ENCODE results near the gene PLD5. TPM values are rescaled to one million over a fixed set of nuclear protein-coding genes. Genes with fewer than 3 reads are reported as not detected.

The PLD5 gene
- 0.89 and 1.9 TPM in 2 replicates for total RNA-seq

- Histone ChIP-seq H3K4me3 (ENCODE audit: low read depth, low read length) (peak within 1 kb of the TSS; percentile 54), H3K36me3 (ENCODE audit: control insufficient read depth, insufficient read depth, low read length) (no peaks in the 10 kb centered on the region), H3K27me3 (ENCODE audit: control insufficient read depth, insufficient read depth, low read length) (peaks cover 20% of the 10 kb centered on the region)
- TF ChIP-seq CTCF (IDR thresholded peaks at IDR 0.05; ENCODE audit: insufficient read depth, low read length, poor library complexity, severe bottlenecking): no peak
- DNase-seq (ENCODE audit: low read depth): no peak
These were observed at the start of gene PLD5 for GRCh38 chr1:242524571-242525359. PLD5 (minus strand) TSS chr1:242524697.

- no peaks in the 10 kb centered on the region for H3K27me3 ChIP-seq (ENCODE audit: control insufficient read depth, insufficient read depth, low read length)
These were observed 45.4 kb upstream of the PLD5 start for GRCh38 chr1:242569867-242570266.

GRCh38 chr1:242568666-242569065 lies 44.2 kb upstream of the PLD5 start:
- TF ChIP-seq CTCF (IDR thresholded peaks at IDR 0.05; ENCODE audit: insufficient read depth, low read length, poor library complexity, severe bottlenecking): no peak
- Histone ChIP-seq H3K36me3 (ENCODE audit: control insufficient read depth, insufficient read depth, low read length) (no peaks in the 10 kb centered on the region), H3K27me3 (ENCODE audit: control insufficient read depth, insufficient read depth, low read length) (no peaks in the 10 kb centered on the region), H3K4me3 (ENCODE audit: low read depth, low read length) (no peak overlapping the region)
- no peak for DNase-seq (ENCODE audit: low read depth)

More at GRCh38 chr1:242569867-242570266, 45.4 kb upstream of the PLD5 start:
- no peak overlapping the region for H3K4me3 ChIP-seq (ENCODE audit: low read depth, low read length)
- no peak for TF ChIP-seq CTCF (IDR thresholded peaks at IDR 0.05; ENCODE audit: insufficient read depth, low read length, poor library complexity, severe bottlenecking)
- H3K36me3 ChIP-seq (ENCODE audit: control insufficient read depth, insufficient read depth, low read length): no peaks in the 10 kb centered on the region
- peak; percentile 19 for DNase-seq (ENCODE audit: low read depth)

GRCh38 chr1:242567596-242567995 lies 43.1 kb upstream of the PLD5 start:
- DNase-seq (ENCODE audit: low read depth): no peak
- no peak for TF ChIP-seq CTCF (IDR thresholded peaks at IDR 0.05; ENCODE audit: insufficient read depth, low read length, poor library complexity, severe bottlenecking)

GRCh38 chr1:242556759-242557158 lies 32.3 kb upstream of the PLD5 start:
- no peaks in the 10 kb centered on the region for H3K36me3 ChIP-seq (ENCODE audit: control insufficient read depth, insufficient read depth, low read length)
- no peaks in the 10 kb centered on the region for H3K27me3 ChIP-seq (ENCODE audit: control insufficient read depth, insufficient read depth, low read length)
- DNase-seq (ENCODE audit: low read depth): no peak
- H3K4me3 ChIP-seq (ENCODE audit: low read depth, low read length): no peak overlapping the region
- TF ChIP-seq CTCF (IDR thresholded peaks at IDR 0.05; ENCODE audit: insufficient read depth, low read length, poor library complexity, severe bottlenecking): no peak

More at GRCh38 chr1:242567596-242567995, 43.1 kb upstream of the PLD5 start:
- no peaks in the 10 kb centered on the region for H3K27me3 ChIP-seq (ENCODE audit: control insufficient read depth, insufficient read depth, low read length)
- H3K36me3 ChIP-seq (ENCODE audit: control insufficient read depth, insufficient read depth, low read length): no peaks in the 10 kb centered on the region
- H3K4me3 ChIP-seq (ENCODE audit: low read depth, low read length): no peak overlapping the region

GRCh38 chr1:242556276-242556675 lies 31.8 kb upstream of the PLD5 start:
- no peak for TF ChIP-seq CTCF (IDR thresholded peaks at IDR 0.05; ENCODE audit: insufficient read depth, low read length, poor library complexity, severe bottlenecking)
- Histone ChIP-seq H3K27me3 (ENCODE audit: control insufficient read depth, insufficient read depth, low read length) (no peaks in the 10 kb centered on the region), H3K4me3 (ENCODE audit: low read depth, low read length) (no peak overlapping the region), H3K36me3 (ENCODE audit: control insufficient read depth, insufficient read depth, low read length) (no peaks in the 10 kb centered on the region)
- DNase-seq (ENCODE audit: low read depth): no peak

All from kidney epithelial cell (primary cell).